Amniotic stem cell (primary cell): ENCODE data around the gene TKT.

ENCODE experiments used
- DNase-seq: peaks from one replicate; lab custom pipeline; 2025; lab: John Stamatoyannopoulos, UW

TKT gene

DNA sequence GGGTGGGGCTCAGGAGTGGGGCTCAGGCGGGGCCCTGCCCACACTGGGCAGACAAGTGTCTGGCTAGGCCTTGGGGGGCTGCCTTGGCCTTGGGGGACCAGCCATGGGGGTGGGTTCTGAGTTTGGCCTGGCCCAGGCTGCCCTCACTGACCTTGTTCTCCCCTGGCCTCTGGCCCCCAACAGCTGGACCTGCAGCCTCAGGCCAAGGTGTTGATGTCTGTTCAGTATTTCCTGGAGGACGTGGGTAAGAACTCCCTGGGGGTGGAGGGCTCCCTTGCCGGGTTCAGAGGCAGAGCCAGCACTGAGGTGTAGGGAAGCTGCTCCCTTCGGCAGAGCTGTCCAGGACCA lies 74.8 kb downstream of the TKT start:
- no peak for DNase-seq

DNA sequence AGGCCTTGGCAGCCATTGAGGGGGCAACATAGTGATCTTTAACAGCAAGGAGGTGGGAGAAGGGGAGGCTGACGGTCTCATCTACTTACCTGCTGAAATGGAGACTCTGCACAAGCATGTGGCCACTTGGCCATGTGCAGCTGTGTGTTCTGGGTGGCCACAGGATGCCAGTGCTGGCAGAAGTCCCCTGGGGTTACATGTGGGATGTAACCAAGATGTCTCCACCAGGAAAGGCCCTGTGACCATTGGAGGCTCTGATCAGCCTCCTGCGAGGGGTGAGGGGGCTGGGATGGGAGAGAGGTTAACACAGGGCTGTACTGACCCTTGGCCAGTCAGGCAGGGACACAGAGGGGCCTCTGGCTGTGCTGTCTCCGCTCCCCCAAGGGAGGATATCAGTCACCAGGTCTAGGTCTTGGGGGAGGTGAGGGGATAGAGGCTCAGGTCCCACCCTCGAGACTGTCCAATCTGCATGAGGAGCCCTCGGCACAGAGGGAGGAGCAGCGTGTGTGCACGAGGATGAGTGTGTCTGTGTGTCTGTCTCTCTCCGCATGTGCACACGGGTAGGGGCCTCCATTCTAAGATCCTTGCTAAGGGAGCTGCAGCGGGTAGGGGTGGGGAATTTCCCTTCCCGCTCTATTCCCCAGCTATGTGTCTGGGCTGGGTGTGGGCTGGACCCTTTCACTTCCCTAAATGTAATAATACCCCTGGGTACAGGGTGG lies 75.4 kb downstream of the TKT start:
- DNase-seq, result no peak

DNA sequence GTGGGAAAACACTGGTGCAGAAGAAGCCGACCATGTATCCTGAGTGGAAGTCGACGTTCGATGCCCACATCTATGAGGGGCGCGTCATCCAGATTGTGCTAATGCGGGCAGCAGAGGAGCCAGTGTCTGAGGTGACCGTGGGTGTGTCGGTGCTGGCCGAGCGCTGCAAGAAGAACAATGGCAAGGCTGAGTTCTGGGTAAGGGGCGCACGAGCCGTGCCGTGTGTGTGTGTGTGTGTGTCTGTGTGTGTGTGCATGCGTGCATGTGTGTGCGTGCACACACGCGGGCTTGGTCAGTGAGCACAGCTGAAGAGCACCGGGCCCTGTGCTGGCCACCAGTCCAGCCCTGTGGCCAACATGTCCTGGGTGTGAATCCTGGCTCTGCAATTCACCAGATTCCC lies 76.2 kb downstream of the TKT start:
- no peak for DNase-seq

DNA sequence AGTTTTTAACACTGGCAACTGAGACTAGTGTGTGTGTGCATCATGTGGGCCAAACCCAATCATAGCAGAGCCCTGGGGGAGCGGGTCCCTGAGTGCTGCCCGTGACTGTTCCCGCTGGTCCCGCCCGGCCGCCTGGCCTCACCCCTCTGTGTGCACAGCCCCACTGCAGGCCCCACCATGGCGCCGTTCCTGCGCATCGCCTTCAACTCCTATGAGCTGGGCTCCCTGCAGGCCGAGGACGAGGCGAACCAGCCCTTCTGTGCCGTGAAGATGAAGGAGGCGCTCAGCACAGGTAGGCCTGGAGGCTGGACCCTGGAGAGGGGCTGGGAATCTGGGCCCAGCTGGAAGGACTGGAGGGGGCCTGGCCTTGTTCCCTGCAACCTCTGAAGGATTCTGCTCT lies 77.6 kb downstream of the TKT start:
- DNase-seq, result no peak

DNA sequence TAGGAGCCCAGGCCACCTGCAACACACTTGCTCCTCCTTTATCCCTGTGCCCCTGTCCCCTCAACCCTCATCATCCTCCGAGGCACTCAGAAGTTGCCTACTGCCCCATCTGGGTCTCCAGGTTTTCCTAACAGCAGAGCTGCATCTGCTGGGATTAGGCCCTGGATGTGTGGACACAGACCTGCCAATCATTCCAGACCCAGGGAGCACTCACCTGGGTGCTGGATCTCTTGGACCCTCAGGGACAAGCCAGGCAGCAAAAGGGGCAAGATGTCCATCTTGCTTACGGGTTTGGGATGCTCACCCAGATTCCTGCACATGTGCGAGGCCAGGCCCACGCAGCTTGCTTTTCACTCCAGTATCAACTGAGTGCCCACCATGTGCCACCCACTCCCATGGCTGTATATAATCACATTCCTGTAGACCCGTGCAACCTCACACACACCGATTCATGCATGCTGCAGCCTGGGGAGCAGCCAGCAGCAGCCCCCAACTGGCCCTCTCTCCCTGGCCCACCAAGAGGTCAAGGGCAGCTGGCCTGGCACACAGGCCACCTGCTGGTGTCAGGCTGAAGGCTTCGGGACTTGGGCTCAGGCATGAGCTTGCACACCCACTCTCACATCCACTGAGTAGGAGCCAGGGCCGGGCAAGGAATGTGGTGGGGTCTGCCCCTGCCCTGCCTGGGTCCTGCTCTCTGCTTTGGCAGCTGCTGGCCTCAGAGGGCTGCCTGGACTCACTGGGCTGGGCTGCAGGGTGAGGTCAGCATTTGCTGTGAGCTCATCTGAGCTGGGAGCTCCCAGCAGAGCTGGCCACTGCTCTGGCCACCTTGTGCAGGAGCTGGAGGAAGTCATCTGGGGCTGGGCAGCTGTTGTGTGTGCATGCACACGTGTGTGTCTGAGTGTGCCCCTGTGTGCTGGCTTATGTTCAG lies 79.9 kb downstream of the TKT start:
- DNase-seq, result no peak
